ENCODE measurements around the gene HAUS3.

GRCh38 chr4:2236944-2237666 is 4.8 kb downstream of the HAUS3 start:
- TF ChIP-seq REST (IDR thresholded peaks at IDR 0.05) (no peak), RAD21 (IDR thresholded peaks at IDR 0.05) (no peak), TAF1 (conservative IDR thresholded peaks at IDR 0.05) (no peak), FOXA1 (IDR thresholded peaks at IDR 0.05) (no peak), GABPA (IDR thresholded peaks at IDR 0.05 in 1 of 2, conservative IDR thresholded peaks at IDR 0.05 in 1 of 2) (no peak), JUND (IDR thresholded peaks at IDR 0.05) (no peak), ZBTB33 (IDR thresholded peaks at IDR 0.05) (no peak), EGR1 (IDR thresholded peaks at IDR 0.05; ENCODE audit: low read depth in 2 of 2) (no peak), MAX (IDR thresholded peaks at IDR 0.05) (no peak), YY1 (IDR thresholded peaks at IDR 0.05) (no peak), HNF4A (conservative IDR thresholded peaks at IDR 0.05) (no peak), HNF4G (IDR thresholded peaks at IDR 0.05) (no peak)
- TF ChIP-seq, protein P1, sequence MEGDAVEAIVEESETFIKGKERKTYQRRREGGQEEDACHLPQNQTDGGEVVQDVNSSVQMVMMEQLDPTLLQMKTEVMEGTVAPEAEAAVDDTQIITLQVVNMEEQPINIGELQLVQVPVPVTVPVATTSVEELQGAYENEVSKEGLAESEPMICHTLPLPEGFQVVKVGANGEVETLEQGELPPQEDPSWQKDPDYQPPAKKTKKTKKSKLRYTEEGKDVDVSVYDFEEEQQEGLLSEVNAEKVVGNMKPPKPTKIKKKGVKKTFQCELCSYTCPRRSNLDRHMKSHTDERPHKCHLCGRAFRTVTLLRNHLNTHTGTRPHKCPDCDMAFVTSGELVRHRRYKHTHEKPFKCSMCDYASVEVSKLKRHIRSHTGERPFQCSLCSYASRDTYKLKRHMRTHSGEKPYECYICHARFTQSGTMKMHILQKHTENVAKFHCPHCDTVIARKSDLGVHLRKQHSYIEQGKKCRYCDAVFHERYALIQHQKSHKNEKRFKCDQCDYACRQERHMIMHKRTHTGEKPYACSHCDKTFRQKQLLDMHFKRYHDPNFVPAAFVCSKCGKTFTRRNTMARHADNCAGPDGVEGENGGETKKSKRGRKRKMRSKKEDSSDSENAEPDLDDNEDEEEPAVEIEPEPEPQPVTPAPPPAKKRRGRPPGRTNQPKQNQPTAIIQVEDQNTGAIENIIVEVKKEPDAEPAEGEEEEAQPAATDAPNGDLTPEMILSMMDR (IDR thresholded peaks at IDR 0.05; ENCODE audit: low read depth, low read length, missing input control), result no peak
- TF ChIP-seq, protein P2, sequence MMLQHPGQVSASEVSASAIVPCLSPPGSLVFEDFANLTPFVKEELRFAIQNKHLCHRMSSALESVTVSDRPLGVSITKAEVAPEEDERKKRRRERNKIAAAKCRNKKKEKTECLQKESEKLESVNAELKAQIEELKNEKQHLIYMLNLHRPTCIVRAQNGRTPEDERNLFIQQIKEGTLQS (IDR thresholded peaks at IDR 0.05), result no peak

All from liver (tissue), 3 donors.